H1 (cell line): ENCODE measurements around the gene SFT2D1. TPM values are rescaled to one million over a fixed set of nuclear protein-coding genes. Genes with fewer than 3 reads are reported as not detected.

ENCODE experiments used
- EP300 ChIP-seq, 2 experiments: IDR thresholded peaks; 1 replicate in 1 of 2; 2 replicates in 1 of 2; pipeline ENCODE4 v1.6.1; 2011 to 2012; ENCODE audit warnings: low read depth in 2 of 2, low read length in 2 of 2, mild to moderate bottlenecking in 2 of 2, borderline replicate concordance in 1 of 2, inconsistent platforms in 1 of 2, moderate library complexity in 1 of 2
- NANOG ChIP-seq: IDR thresholded peaks from 2 replicates; pipeline ENCODE4 v1.6.1; 2011; ENCODE audit warnings: low read length, low read depth, mild to moderate bottlenecking, inconsistent platforms; ENCODE audit not compliant: insufficient read depth, poor library complexity, severe bottlenecking
- TEAD4 ChIP-seq: IDR thresholded peaks from 2 replicates; pipeline ENCODE4 v1.6.1; 2012; ENCODE audit warnings: low read depth, low read length, inconsistent platforms, mixed read lengths
- polyA plus RNA-seq, 7 experiments: library from polyadenylated mRNA; depleted of rRNA in 3 of 7; stranded (reverse) in 5 of 7; unstranded in 2 of 7; fragments of >200 nt in 5 of 7; fragments of 200-250 nt in 2 of 7; gene quantifications; 1 replicate in 5 of 7; 2 replicates in 1 of 7; 4 replicates in 1 of 7; pipeline versions ENCODE4 v1.2.1 to v1.2.3, GENCODE V29; 2011 to 2013; ENCODE audit warnings: missing spikeins in 2 of 7, mixed read lengths in 2 of 7
- total RNA-seq: library from RNA; stranded (reverse); fragmentation: NEBNext Ultra II Directional; extraction: Animal tissue kit (Norgen Biotek cat#: 25700); gene quantifications from 2 replicates; pipeline ENCODE4 v1.2.1, GENCODE V29; 2021

SFT2D1 gene
- total and polyA plus RNA-seq, 2 of the 8 experiments (the other 6 are each of a cell fraction or from before 2014, with no cell fraction given) = 52.3 to 76.1 TPM

DNA sequence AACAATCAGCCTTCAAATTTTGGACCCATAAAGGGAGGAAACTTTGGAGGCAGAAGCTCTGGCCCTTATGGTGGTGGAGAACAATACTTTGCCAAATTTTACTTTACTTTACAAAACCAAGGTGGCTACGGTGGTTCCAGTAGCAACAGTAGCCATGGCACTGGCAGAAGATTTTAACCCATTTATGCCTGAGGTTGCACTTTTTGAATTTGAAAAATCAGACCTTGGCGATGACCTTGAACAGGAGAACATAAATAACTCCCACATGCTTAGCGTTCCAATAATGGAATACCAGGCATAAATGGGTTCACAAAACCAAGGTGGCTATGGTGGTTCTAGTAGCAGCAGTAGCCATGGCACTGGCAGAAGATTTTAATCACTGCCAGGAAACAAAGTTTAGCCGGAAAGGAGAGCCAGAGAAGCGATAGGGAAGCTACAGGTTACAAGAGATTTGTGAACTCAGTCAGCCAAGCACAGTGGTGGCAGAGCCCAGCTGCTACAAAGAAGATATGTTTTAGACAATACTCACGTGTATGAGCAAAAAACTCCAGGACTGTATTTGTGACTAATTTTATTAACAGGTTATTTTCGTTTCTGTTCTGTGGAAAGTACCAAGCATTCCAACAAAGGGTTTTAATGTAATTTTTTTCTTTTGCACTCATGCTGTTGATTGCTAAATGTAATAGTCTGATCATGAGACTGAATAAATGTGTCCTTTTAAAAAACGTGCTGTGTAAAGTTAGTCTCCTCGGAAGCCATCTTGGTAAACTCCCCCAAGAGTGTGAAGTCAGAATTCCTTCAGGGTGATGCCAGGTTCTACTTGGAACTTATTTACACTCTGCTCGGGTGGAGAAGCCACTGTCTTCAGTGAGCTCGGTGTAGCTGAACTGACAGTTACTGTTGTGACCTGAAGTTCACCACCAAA is 6.7 kb downstream of the SFT2D1 start (continued):
- TF ChIP-seq NANOG (no peak), TEAD4 (no peak), EP300 (IDR thresholded peaks at IDR 0.05; ENCODE audit: borderline replicate concordance in 1 of 2, low read depth in 2 of 2, low read length in 2 of 2) (no peak)
- TF ChIP-seq, all 59 proteins: peak for 0
